HG03039 (cell line): ENCODE data around the gene PPME1.

Source experiments
- ATAC-seq: cut with Tn5 transposase; IDR thresholded peaks from one replicate; pipeline ENCODE4 v1.9.1; 2021; ENCODE audit warnings: mild to moderate bottlenecking, moderate library complexity; ENCODE audit not compliant: unreplicated experiment

Gene PPME1

GRCh38 chr11:74157169-74157568 lies 13.9 kb upstream of the PPME1 start:
- no peak for ATAC-seq

GRCh38 chr11:74159642-74160041 lies 11.4 kb upstream of the PPME1 start:
- no peak for ATAC-seq

DNA sequence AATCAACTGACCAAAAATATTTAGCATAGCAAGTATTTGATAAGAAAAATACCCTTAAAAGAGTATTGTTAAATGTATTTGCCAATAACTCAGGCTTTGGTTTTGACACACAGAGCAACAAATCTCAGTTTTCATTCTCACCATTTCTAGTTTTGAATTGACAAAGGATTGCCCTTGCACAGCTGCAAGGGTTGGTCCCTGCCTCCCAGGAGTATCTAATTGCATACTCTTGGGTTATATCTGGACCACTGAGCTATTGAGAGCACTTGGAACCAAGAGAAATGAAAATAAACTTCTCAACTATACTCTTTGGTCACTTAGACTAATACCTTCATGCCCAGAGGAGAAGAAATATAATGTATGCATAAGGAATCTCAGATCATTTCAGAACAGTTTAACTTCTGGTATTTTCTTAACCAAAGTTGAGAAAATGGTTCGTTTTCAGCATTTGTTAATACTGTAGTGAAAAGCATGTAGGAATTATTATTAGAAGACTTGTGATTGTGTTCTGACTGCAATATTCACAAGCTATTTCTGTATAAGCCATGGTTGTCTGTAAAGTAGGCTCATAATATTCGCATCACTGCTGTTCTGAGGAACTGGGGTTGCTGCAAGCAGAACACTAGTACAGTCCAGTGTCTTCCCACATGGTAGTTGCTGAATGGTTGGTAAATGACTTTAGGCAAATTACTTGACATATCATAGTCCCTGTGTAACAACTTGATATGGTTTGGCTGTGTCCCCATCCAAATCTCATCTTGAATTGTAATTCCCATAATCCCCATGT lies 8.2 kb upstream of the PPME1 start:
- no peak for ATAC-seq

DNA sequence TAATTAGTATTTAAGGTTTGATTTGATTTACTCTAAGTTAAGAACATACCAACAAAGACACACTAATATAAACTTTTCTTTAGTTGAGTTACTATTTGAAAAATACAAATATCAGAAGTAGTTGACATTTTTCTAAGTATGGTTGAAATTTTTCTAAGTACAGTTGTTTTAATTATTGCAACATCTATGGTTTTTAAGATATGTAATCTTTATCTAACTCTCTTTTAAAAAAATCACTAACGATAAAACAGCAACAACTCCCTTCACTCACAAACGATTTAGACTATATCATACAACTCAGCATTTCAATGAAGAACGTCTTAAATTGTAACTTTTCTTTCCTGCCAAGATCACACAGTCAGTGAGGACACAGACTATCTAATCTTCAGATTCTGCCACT lies 2.3 kb upstream of the PPME1 start:
- ATAC-seq = no peak

DNA sequence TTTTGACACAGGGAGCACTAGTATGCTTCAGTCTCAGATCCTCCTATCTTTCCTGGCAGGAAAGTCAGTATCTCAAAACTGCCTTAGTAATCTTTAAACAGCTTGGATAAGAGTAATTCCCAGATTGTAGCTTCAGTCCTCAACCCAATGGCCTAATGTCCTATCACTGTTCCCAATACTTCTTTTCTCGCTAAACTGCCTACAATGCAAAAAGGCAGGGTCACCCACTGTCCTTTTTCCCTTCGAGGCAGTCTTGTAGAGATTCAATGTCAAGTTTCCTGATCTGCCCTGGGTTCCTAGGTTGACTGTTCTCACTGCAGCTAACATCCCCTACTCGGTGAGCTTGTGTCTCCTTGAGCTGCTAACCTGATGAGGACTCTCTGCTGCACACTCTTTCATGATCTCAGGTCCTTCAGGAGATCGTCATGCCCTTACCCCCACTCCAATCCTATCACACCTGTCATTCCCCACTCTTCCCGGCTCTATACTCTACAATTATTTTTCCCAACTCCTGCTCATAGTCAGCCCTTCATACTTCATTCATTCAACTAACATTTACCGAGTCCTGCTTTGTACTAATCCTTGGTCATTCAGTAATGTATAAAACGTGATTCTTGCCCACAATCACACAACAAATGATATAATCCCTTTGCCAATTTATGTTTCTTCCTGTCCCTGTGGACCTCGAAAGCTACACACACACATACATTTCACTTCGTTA lies 1.2 kb upstream of the PPME1 start:
- ATAC-seq = no peak

GRCh38 chr11:74171630-74171968 lies 510 bp downstream of the PPME1 start:
- ATAC-seq = no peak

- ATAC-seq = no peak
Measured at GRCh38 chr11:74171997-74172396, 908 bp downstream of the PPME1 start.

GRCh38 chr11:74175920-74176319 lies 4.8 kb downstream of the PPME1 start:
- no peak for ATAC-seq

GRCh38 chr11:74179234-74180052 lies 8.4 kb downstream of the PPME1 start:
- no peak for ATAC-seq

DNA sequence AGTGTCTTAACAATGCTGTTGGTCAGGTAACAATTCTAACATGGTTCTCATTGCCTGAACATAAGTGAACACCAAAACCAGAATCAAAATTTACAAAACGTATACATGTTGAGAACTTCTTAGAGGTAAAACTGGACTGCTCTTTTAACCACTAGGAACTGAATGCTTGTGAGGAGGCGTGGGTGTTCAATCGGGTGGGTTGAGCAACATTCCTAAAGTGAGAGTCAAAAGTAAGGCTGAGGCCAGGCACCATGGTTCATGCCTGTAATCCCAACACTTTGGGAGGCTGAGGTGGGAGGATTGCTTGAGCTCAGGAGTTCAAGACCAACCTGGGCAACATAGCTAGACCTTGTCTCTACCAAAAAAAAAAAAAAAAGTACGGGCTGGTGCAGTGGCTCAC lies 11.5 kb downstream of the PPME1 start:
- ATAC-seq = no peak

DNA sequence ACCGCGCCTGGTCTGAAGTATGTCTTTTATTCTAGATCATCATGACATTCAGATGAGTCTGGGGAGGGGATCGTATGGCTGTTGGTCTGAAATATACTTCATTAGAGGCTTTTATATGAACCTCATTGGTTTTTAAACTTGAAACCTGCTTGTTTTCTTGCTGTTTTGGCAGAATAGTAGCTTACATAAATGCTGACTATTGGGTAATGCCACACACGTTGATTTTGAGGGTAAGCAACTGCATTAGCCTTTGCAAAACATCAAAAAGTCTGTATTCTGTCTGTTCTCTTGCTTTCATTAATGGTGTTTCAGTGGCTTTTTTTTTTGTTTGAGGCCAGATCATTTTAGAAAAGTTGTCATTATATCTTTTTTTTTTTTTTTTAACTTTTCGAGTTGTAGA lies 14.2 kb downstream of the PPME1 start:
- no peak for ATAC-seq

- ATAC-seq = no peak
Measured at GRCh38 chr11:74185695-74186094, 14.6 kb downstream of the PPME1 start.

DNA sequence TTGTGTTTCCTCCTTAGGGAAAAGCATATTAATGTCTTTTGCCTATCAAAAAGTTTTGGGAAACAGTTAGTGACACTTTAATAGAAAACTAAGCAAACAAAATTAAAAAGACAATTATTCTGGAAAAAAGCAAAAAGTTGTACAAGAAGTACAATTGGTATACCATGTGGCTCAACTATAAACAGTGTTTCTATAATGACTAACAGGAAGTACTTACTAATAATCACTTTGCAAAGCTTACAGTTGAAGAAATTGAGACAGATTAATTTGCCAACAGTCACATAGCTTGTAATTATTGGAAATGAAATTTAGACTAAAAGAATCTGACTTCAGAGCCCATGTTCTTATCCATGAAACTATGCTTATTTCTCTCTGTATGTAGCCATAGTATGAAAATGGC lies 24.7 kb downstream of the PPME1 start:
- ATAC-seq = no peak

GRCh38 chr11:74196781-74197486 lies 25.8 kb downstream of the PPME1 start:
- no peak for ATAC-seq

DNA sequence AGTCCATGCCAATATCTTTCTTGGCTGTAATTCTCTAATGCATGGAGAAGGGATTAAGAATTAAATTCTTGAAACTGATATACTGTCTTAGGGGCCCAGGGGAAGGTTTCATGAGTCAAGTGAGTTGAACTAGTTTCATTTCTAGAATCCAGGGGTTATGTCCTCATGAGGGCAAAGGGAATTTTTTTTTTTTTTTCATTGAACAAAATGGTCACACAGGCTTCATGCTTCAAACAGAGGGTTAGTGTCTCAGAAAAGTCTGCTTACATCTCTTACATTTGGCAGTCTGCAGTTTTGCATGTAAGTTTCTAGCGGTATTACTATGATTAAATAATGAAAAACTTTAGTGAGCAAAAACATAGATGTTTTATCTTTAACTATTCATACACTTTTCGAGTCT lies 32.9 kb downstream of the PPME1 start:
- no peak for ATAC-seq

GRCh38 chr11:74204701-74205100 lies 33.6 kb downstream of the PPME1 start:
- no peak for ATAC-seq

DNA sequence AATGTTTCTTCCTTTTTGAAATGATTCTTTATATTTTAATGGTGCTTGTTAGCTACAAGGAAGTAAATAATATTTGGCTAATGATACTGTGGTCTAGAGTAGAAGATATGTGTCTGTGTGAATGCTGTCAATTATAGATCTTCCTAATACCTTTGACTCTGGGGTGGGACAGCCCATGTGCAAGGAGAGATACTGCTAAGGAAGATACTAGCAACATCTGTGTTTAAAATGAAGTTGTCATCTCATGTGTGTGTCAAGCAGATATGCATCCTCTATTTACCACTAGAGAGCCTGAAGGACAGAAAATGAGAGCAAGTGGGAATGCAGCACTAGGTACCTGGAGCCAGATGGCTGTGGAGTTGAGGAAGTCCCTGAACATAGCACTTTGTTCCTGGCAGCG lies 34.1 kb downstream of the PPME1 start:
- no peak for ATAC-seq

DNA sequence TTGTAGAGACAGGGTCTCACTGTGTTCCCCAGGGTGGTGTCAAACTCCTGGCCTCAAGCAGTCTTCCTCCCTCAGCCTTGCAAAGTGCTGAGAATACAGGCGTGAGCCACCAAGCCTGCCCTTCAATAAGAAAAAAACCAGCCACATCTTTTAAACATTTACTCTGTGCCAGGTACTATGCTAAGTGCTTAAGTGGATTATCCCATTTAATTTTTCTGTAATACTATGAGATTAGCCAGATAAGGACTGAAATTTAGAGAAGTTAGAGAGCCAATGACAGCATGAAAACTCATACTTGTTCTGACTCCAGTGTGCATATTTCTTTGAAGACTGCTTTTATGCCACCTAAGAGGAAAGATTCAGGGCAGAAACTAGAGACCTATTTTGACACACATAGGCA lies 35.7 kb downstream of the PPME1 start:
- ATAC-seq = no peak

DNA sequence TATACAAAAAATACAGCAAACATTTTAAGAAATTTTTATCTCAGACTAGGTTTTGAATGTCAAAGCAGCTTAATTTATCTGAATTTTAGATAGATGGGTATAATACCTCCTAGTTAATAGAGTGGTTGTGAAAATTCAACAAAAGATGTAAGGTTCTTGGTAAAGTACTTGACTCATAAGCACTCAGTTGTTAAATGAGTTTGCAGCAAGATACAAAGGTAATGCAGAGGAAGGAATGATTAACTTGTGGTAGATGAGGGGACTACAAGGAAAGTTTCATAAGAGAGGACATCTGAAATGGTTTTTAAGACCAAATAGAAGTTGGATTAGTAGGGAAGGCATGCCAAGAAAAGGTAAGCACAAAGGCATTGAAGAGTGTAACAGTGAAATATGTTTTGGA lies 37.4 kb downstream of the PPME1 start:
- no peak for ATAC-seq

DNA sequence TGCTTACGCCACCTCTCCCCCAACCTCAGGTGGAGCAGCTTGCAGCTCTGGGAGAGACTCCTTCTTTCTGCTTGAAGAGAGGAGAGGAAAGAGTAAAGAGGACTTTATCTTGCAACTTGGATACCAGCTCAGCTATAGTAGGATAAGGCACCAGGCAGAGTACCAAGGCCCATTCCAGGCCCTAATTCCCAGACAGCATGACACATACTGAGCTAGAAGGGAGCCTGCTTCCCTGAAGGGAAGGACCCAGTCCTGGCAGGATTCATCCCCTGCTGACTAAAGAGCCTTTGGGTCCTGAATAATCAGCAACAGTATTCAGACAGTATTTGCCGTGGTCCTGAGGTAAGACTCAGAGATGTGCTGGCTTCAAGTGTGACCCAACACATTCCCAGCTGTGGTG lies 41.4 kb downstream of the PPME1 start:
- ATAC-seq = no peak

DNA sequence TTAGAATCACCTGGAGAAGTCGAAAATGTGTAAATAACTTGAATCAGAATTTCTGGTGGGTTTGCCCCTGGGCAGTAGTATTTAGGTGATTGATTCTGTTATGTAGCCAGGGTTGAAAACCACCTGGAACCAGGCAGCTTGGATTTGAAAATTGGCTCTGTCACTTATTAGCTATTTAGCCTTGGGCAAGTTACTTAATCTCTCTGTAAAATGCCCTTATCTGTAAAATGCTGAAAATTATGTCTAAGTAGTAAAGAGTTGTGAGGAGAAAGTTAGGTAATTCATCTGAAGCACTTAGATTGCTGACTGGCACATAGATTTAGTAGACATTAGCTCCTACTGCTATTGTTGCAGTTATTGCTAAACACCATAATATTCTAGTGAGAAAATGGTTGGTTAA lies 49.3 kb downstream of the PPME1 start:
- ATAC-seq = no peak
